ENCODE measurements around the gene UQCRFS1. TPM values are rescaled to one million over a fixed set of nuclear protein-coding genes. Genes with fewer than 3 reads are reported as not detected.
"Not testable (repeated sequence)": the region's sequence is repeated elsewhere in the genome, so short reads cannot be mapped to it uniquely, and the experiment has no call there.

UQCRFS1 gene
- total RNA-seq, 4 donors from 2014 or later: 24.9 to 45.8 (median 40.1) TPM

DNA sequence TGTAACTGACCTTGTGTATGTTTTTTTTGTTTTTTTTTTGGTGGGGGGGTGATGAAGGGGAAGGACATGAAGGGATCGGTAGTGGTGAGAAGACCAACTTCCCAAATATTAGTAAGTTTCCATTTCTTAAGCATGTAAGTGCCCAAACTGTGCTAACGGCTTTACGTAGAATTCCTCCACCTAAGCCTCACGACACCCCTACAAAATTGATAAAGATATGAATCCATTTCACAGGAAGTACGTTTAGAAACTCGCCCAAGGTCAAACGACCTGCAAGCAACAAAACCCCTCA, 649 bp downstream of the UQCRFS1 start:
- H3K4me3 ChIP-seq: peak overlapping the region; percentile 93
- WGBS: 0% methylated on average over 7 of the region's 7 CpGs
- no peak for TF ChIP-seq CTCF (IDR thresholded peaks at IDR 0.05)
- no peak for TF ChIP-seq POLR2A (IDR thresholded peaks at IDR 0.05)
- TF ChIP-seq POLR2AphosphoS5 (IDR thresholded peaks at IDR 0.05): no peak
- no peak for TF ChIP-seq EP300 (IDR thresholded peaks at IDR 0.05)
- no peaks in the 10 kb centered on the region for H3K27me3 ChIP-seq
- H3K27ac ChIP-seq: peak overlapping the region; percentile 94
- H3K4me1 ChIP-seq: peaks cover 38% of the 10 kb centered on the region
- peaks cover 4% of the 10 kb centered on the region for H3K36me3 ChIP-seq
- DNase-seq (ENCODE audit: low spot score in 2 of 2): no peak
- H3K9me3 ChIP-seq: no peaks in the 10 kb centered on the region

- no peaks in the 10 kb centered on the region for H3K9me3 ChIP-seq
- peaks cover 7% of the 10 kb centered on the region for H3K36me3 ChIP-seq
- WGBS: 31% methylated on average over 18 of the region's 18 CpGs
- peak overlapping the region; percentile 94 for H3K27ac ChIP-seq
- H3K27me3 ChIP-seq: no peaks in the 10 kb centered on the region
- TF ChIP-seq EP300 (IDR thresholded peaks at IDR 0.05) (no peak), POLR2A (IDR thresholded peaks at IDR 0.05) (no peak), CTCF (IDR thresholded peaks at IDR 0.05) (no peak)
- no peak for DNase-seq (ENCODE audit: low spot score in 2 of 2)
- peak overlapping the region; percentile 93 for H3K4me3 ChIP-seq
- H3K4me1 ChIP-seq: peaks cover 38% of the 10 kb centered on the region
Observed at GRCh38 chr19:29211562-29212355, 1.2 kb downstream of the UQCRFS1 start.

- H3K9me3 ChIP-seq; H3K27ac ChIP-seq; DNase-seq (ENCODE audit: low spot score in 2 of 2); H3K27me3 ChIP-seq: not testable (repeated sequence)
- H3K36me3 ChIP-seq: peaks cover 14% of the 10 kb centered on the region
- H3K4me3 ChIP-seq: peak overlapping the region; percentile 93
- peaks cover 38% of the 10 kb centered on the region for H3K4me1 ChIP-seq
- 97% methylated on average over 3 of the region's 3 CpGs for WGBS
Observed at GRCh38 chr19:29211041-29211440, 1.9 kb downstream of the UQCRFS1 start.

- not testable (repeated sequence) for H3K27me3 ChIP-seq; H3K4me3 ChIP-seq; H3K27ac ChIP-seq; H3K9me3 ChIP-seq; DNase-seq (ENCODE audit: low spot score in 2 of 2)
- 98% methylated on average over 3 of the region's 3 CpGs for WGBS
- Histone ChIP-seq H3K4me1 (peaks cover 38% of the 10 kb centered on the region), H3K36me3 (peaks cover 19% of the 10 kb centered on the region)
Observed at GRCh38 chr19:29210502-29210901, 2.4 kb downstream of the UQCRFS1 start.

- not testable (repeated sequence) for H3K27me3 ChIP-seq; H3K9me3 ChIP-seq; H3K27ac ChIP-seq; DNase-seq (ENCODE audit: low spot score in 2 of 2); H3K4me3 ChIP-seq
- peaks cover 20% of the 10 kb centered on the region for H3K36me3 ChIP-seq
- whole genome bisulfite sequencing: 93% methylated on average over 14 of the region's 14 CpGs
- peaks cover 31% of the 10 kb centered on the region for H3K4me1 ChIP-seq
Observed at GRCh38 chr19:29207403-29208187, 5.4 kb downstream of the UQCRFS1 start.

- WGBS: 87% methylated on average over 3 of the region's 3 CpGs
- Histone ChIP-seq H3K9me3 (no peaks in the 10 kb centered on the region), H3K36me3 (peaks cover 20% of the 10 kb centered on the region), H3K27ac (no peak overlapping the region), H3K4me3 (no peak overlapping the region), H3K4me1 (peaks cover 24% of the 10 kb centered on the region), H3K27me3 (no peaks in the 10 kb centered on the region)
- DNase-seq (ENCODE audit: low spot score in 2 of 2): no peak
- no peak for TF ChIP-seq POLR2AphosphoS5 (IDR thresholded peaks at IDR 0.05)
- no peak for TF ChIP-seq CTCF (IDR thresholded peaks at IDR 0.05)
- no peak for TF ChIP-seq POLR2A (IDR thresholded peaks at IDR 0.05)
- no peak for TF ChIP-seq EP300 (IDR thresholded peaks at IDR 0.05)
Observed at GRCh38 chr19:29206453-29206852, 6.5 kb downstream of the UQCRFS1 start.
